HG03460 (cell line): ENCODE data around the gene TCHH.
"Not testable (repeated sequence)": the region's sequence is repeated elsewhere in the genome, so short reads cannot be mapped to it uniquely, and the experiment has no call there.

Experiments
- ATAC-seq: cut with Tn5 transposase; IDR thresholded peaks from one replicate; pipeline ENCODE4 v1.9.1; 2021; ENCODE audit not compliant: unreplicated experiment

Gene TCHH

DNA sequence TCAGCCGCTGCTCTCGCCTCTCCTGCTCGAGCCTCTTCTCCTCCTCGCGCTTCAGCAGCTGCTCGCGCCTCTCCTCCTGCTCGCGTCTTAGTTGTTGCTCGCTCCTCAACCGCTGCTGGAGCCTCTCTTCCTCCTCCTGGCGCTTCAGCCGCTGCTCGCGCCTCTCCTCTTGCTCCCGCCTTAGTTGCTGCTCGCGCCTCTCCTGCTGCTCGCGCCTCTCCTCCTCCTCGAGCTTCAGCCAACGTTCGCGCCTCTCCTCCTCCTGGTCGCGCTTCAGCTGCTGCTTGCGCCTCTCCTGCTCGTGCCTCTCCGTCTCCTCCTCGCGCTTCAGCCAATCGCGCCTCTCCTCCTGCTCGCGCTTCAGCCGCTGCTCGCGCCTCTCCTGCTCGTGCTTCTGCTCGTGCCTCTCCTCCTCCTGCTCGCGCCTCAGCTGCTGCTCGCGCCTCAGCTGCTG, 3.7 kb downstream of the TCHH start:
- ATAC-seq: no peak

DNA sequence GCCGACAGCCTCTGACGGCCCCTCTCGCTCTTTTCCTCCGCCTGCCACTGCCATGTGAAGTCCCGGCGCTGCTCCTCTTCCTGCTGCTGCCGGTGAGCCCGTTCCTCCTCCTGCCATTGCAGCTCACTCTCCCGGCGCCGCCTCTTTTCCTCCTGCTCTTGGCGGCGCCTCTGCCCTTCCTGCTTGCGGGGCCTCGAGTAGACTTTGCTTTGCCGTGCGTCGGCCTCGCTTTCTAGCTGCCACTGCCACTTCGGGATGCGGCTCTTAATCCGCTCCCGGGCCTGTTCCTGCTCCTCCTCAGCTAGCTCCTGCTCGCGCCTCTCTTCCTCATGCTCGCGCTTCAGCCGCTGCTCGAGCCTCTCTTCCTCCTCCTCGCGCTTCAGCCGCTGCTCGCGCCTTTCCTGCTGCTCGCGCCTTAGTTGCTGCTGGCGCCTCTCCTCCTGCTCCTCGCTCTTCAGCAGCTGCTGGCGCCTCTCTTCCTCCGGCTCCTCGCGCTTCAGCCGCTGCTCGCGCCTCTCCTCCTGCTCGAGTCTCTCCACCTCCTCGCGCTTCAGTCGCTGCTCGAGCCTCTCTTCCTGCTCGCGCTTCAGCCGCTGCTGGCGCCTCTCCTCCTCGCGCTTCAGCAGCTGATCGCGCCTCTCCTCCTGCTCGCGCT, 4.3 kb downstream of the TCHH start:
- ATAC-seq: no peak

DNA sequence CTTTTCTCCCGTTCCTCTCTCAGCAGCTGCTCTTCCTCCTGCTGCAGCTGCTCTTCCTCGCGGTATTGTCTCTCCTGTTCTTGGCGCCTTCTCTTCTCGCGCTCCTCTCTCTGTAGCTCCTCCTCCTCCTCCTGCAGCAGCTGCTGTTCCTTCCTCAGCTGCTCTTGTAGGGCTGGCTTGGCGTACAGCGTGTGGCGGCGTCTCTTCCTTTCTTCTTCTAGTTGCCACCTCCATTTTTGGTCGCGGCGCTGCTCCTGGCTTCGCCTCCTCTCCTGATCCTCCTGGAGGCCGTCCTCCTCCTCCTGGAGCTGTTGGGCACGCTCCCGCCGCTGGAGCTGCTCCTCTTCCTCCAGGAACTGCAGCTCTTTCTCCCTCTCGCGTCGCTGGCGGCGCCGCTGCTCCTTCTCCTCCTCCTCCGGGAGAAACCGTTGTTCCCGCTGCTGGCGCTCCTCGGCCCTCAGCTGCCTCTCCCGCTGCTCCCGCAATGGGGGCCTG, 4.8 kb downstream of the TCHH start:
- no peak for ATAC-seq

DNA sequence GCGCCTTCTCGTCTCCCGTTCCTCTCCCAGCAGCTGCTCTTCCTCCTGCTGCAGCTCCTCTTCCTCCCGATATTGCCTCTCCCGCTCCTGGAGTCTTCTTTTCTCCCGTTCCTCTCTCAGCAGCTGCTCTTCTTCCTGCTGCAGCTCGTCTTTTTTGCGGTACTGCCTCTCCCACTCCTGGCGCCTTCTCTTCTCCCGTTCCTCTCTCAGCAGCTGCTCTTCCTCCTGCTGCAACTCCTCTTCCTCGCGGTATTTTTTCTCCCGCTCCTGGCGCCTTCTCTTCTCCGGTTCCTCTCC, 5.3 kb downstream of the TCHH start:
- no peak for ATAC-seq

DNA sequence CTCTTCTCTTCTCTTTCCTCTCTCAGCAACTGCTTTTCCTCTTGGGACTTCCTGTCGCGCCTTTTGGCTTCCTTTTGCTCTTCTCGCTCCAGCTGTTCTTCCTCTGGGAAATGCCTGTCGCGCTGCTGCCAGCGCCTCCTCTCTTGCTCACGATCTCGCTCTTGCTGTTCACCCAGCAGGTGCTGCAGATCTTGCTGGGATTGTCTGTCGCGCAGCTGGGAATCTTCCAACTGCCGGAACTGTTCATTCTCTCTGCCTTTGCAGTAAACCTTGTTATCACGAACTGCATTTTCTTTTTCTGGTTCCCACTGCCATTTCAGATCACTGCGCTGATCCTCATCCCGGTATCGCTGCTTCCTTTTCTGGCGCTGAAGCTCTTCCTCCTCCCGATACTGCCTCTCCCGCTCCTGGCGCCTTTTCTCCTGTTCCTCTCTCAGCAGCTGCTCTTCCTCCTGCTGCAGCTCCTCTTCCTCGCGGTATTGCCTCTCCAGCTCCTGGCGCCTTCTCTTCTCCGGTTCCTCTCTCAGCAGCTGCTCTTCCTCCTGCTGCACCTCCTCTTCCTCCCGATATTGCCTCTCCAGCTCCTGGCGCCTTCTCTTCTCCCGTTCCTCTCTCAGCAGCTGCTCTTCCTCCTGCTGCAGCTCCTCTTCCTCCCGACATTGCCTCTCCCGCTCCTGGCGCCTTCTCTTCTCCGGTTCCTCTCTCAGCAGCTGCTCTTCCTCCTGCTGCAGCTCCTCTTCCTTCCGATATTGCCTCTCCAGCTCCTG, 5.8 kb downstream of the TCHH start:
- no peak for ATAC-seq

DNA sequence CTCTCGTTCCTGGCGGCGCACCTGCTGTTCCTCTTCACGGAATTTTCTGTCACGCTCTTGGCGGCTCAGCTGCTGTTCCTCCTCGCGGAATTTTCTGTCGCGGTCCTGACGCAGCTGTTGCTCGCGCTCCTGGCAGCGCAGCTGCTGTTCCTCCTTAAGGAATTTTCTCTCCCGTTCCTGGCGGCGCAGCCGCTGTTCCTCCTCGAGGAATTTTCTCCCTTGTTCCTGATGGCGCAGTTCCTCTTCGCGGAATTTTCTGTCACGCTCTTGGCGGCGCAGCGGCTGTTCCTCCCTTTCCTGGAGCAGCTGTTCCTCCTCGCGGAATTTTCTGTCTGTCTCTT, 6.4 kb downstream of the TCHH start:
- no peak for ATAC-seq

DNA sequence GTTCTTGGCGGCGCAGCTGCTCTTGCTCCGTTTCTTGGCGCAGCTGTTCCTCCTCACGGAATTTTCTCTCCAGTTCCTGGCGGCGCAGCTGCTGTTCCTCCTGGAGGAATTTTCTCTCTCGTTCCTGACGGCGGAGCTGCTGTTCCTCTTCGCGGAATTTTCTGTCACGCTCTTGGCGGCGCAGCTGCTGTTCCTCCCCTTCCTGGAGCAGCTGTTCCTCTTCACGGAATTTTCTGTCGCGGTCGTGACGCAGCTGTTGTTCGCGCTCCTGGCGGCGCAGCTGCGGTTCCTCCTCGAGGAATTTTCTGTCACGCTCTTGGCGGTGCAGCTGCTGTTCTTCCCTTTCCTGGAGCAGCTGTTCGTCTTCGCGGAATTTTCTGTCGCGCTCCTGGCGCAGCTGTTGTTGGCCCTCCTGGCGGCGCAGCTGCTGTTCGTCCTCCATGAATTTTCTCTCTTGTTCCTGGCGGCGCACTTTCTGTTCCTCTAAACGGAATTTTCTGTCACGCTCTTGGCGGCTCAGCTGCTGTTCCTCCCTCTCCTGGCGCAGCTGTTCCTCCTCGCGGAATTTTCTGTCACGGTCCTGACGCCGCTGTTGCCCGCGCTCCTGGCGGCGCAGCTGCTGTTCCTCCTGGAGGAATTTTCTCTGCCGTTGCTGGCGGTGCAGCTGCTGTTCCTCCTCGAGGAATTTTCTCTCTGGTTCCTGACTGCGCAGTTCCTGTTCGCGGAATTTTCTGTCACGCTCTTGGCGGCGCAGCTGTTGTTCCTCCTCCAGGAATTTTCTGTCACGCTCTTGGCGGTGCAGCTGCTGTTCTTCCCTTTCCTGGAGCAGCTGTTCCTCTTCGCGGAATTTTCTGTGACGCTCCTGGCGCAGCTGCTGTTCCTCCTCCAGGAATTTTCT, 7.0 kb downstream of the TCHH start:
- no peak for ATAC-seq

DNA sequence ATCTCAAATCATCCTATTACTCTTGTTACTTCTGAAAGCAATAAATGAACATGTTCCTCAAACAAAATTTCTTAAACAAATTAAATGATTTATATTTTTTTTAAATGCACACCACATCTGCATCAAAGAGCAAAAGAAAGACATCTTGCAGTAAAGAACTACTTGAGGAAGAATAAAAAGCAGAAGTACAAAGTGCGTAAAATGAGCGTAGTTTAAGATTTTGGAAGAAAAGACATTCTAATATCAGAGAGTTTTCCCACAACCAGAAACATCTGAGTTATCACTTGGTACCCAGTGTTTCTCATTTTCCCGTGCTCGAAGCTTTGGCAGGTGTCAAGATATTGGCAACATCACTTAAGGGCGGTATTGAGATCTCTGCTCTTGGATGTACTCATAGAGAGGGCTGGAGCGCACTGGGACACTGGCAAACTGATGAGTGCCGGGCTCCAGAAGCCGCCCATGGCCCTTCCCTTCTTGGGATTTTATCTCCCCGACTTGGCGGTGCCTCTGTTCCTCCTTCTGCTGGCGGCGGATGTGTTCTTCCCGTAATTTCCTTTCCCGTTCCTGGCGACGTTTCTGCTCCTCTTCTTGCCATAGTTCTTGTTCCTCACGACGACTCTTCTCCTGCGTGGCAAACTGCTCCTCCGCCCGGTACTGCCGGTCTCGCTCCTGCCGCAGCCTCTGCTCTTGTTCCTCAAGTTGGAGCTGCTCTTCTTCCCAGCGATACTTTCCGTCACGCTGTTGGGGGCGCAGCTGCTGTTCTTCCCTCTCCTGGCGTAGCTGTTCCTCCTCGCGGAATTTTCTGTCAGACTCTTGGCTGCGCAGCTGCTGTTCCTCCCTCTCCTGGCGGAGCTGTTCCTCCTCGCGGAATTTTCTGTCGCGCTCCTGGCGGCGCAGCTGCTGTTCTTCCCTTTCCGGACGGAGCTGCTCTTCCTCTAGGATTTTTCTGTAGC, 7.9 kb downstream of the TCHH start:
- no peak for ATAC-seq

DNA sequence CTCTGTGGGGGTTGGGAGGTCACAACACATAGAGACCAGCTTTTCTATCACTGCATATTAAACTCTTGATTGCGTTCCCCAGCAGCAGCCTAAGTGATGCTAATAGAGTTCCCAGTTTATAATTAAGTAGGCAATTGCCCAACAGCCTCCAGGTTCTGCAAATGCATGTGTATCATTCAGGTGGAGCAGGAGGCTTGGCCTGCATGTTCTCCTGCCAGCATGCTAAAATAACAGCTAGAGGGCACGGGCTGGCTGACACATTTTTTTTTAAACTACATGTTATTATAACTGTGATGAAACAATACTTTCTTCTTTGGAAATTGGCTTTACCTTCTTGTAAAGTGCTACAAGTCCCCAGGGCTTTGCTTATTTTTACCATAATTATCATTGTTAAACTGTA, 10.4 kb downstream of the TCHH start:
- no peak for ATAC-seq

DNA sequence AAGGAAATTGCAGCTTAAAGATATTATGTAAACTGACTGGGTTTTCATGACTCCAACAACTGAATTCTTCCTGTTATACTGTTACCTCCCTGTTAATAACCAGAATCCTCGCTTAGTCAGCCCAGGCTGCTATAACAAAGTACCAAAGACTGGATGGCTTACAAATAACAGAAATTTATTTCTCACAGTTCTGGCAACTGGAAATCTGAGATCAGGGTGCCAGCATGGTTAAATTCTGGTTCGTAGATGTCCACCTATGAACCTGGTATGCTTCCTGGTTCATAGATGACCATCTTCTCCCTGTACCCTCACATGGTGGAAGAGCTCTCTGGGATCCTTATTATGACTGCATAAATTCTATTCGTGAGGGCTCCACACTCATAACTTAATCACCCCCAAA, 18.3 kb downstream of the TCHH start:
- ATAC-seq: no peak

DNA sequence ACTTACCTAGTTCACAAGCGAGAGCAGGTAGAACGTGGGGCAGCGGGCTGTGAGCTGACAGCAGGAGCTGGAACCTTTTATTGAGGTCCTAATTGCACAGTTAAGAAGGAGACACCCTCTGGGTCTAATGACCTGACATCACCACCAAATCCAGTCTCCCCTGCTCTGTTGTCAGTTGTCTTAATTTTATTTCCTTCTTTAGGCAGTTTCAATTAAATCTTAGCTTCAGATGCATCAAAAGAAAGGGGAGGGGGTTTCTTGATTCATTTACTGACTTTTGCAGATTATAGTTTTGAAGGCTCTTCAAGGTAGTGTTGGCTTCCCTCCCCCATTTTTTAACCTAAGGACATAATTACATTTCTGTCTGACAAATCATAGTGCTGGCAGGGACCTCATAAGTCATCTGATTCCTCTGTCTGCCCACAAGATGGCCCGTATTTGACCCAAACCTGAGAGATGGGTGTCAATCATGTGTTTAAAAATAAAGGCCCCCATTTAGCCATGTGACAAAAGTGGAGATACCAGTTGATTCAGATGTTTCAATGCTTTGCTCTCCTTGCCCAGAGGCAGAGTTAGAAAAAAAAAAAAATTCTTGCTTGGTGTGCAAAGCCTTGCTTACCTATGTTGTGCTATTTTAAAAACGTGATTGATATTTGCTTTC, 26.1 kb downstream of the TCHH start, which contains the start of gene TCHHL1:
Gene TCHHL1, minus strand, starts transcription at position 51 of the 661 bp plus-strand sequence. CDS start 921 bp downstream, outside the sequence.
- ATAC-seq: no peak

DNA sequence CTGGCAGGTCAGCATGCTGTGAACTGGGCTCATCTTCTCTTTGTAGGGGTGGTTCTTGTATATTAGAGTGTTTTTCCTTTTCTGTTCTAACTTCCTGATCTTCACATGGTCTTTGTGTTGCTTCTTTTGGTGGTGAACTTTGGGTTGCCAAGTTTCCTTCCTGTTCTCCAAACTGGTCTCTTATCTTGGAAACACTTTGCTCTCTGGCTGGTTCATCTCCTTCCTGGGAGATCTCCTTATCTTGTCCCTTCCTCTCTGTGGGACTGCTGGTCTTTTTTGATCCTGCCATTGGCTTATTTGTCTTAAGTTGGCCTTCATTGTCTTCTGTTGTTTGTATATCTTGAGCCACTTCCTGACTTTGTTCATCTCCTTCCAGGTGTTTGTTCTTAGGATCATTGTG, 28.5 kb downstream of the TCHH start:
- no peak for ATAC-seq

DNA sequence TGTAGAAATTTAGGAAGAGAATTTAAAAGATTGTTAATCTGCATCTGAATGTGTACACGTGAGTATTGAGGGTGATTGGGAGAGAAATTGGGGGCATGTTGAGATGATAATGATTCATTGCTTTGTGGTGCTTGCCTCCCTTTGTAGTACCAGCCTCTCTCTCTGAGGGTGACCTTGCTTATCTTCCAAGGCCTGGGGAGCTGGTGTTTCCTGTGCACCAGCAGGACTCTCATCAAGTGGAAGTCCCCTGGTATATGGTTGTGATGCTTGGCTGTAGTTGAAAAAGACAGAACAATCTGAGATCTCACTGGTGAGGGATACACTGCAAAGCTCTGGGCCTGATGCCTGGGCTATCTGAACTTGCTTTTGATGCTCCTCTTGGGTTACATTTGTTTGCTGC, 30.4 kb downstream of the TCHH start:
- no peak for ATAC-seq

DNA sequence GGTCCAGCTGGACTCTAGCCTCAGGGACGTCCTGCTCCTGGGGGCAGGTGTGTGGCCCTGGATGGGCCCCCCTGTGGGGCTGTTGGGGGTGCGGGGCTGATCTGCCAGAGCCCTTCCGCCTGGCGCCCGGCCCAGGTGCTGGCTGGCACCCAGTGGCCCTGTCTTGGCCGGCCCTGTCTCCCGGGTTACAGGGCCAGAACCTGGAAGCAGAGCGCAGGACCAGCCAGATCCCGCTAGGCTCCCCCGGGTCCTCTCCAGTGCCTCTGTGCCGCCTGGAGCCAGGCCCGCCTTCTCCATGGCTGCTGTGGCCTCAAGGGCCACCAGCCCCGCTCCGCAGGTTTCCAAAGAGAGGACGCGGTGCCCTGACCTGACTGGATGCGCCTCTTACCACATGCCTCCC, 34.2 kb downstream of the TCHH start:
- ATAC-seq: not testable (repeated sequence)

DNA sequence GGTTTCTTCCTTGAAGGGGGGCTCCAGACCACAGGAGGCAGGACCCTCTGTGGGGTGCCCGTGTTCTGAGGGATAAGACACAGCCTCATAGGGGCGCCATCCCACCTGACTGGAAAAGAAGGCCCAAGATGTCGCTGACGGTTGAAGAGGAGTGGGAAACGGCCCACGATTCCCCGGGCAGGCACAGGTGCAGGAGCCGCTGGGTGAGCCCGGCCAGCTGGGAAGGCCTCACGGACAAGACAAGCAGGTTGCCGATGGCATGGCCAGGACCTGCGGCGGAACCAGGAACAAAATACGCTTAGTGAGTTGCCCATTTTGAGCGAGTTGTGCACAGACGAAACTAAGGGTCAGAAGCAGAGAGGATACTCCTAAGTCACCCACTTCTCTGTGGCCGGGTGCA, 34.8 kb downstream of the TCHH start:
- not testable (repeated sequence) for ATAC-seq

DNA sequence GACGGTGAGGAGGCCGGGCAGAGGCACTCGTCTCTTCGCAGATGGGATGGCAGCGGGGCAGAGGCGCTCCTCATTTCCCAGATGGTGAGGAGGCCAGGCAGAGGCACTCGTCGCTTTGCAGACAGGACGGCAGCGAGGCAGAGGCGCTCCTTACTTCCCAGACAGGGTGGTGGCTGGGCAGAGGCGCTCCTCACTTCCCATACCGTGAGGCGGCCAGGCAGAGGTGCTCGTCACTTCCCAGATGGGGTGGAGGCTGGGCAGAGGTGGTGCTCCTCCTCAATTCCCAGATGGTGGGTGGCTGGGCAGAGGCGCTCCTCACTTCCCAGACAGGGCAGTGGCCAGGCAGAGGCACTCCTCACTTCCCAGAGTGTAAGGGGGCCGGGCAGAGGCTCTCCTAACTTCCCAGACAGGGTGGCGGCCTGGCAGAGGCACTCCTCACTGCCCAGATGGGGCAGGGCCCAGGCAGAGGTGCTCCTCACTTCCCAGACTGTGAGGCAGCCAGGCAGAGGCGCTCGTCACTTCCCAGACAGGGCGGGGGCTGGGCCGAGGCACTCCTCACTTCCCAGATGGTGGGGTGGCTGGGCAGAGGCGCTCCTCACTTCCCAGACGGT, 36.3 kb downstream of the TCHH start:
- ATAC-seq: no peak

DNA sequence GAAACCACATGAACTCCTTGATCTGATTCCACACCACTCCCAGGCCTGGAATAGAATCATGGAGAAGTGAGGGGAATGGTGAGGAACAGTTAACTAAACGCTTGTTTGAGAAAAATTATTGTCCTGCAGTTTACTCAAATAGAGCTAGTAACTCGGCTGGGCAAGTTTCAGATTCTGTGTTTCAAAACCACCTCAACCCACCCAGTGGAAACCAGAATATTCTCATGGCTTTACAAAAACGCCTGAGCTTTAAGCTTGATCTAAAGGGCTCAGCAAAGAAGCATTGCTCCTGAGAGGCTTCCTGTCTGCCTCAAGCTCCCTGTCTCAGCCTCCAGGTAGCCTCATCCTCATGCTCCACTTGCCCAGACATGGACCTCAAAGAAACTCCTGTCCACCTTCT, 42.9 kb downstream of the TCHH start:
- no peak for ATAC-seq

DNA sequence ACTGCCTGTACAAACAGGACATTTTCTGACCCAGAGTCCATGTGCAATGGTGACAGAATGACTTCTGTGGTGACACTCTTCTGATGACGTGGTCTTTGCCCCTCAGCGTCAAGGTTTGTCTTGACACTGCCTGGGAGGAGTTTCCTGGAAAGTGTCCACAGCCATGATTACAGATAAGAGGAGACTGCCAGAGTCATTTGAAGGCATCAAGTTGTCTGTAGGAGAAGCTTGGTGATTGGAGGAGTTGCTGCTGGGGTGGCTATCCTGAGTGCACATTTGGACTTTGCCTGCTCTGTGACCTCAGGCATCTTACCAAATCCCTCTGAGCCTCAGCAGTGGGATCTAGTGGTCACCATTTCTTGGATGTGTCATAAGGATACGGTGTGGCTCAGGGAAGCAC, 44.1 kb downstream of the TCHH start:
- no peak for ATAC-seq

DNA sequence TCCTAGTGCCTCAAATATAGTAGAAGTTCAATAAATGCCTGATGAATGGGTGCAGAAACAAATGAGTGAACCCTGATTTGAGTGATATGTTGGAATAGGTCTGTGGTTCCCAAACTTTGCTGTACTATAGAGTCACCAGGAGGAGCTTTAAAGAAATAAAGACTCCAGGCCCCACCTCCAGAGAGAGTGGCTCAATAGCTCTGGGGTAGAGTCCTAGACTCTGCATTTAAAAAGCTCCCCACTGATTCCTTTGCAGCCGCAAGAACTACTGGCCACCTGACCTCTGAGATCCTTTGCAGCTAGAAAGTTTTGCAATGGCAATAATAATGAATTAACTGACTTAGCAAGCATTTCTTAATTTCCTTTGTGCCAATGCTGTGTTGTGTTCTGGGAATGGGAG, 47.3 kb downstream of the TCHH start:
- ATAC-seq: no peak

DNA sequence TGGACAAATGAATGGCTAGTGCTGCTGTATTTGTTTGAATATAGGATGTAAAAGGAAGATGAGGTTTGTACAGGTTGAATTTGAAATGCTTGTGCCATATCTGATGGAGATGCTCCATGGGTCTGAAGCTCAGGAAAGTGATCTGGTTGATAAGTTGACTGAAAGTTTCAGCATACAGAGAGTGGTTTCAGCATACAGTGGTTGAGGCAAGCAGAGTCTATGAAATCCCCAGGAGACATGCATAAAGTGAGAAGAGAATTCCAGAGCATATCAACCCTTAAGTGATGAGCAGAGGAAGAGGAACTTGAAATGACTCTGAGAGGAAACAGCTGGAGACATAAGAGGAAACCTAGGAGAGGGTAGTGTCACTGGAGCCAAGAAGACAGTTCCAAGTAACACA, 48.1 kb downstream of the TCHH start:
- no peak for ATAC-seq
